Stomach (tissue), 4 donors: ENCODE data around the gene CDC25A.

Source experiments
- CTCF ChIP-seq, 7 experiments: fragments of 450-650 bp in 4 of 7; fragments of 200-600 bp in 3 of 7; sonication (generic) in 3 of 7; IDR thresholded peaks; one replicate each; pipeline ENCODE4 v1.5.1; 2016 to 2019; ENCODE audit warnings: antibody characterized with exemption in 7 of 7, control low read depth in 2 of 7, mild to moderate bottlenecking in 1 of 7
- EP300 ChIP-seq: sonication (generic); formaldehyde crosslinking; IDR thresholded peaks from one replicate; pipeline ENCODE4 v1.6.1; 2017; ENCODE audit warnings: antibody characterized with exemption
- POLR2A ChIP-seq, 4 donors: fragments of 450-650 bp; IDR thresholded peaks; one replicate each; pipeline ENCODE4 v1.6.1; 2016; ENCODE audit warnings: antibody characterized with exemption in 4 of 4, control low read depth in 2 of 4, mild to moderate bottlenecking in 1 of 4, moderate library complexity in 1 of 4
- POLR2AphosphoS5 ChIP-seq, 3 donors: sonication (generic); formaldehyde crosslinking; IDR thresholded peaks; one replicate each; pipeline ENCODE4 v1.6.1; 2016; ENCODE audit warnings: antibody characterized with exemption in 3 of 3

GRCh38 chr3:48141604-48142137 lies 46.5 kb downstream of the CDC25A start:
- TF ChIP-seq CTCF (IDR thresholded peaks at IDR 0.05), result no peak
- TF ChIP-seq POLR2AphosphoS5 (IDR thresholded peaks at IDR 0.05), result no peak
- TF ChIP-seq EP300, result no peak
- TF ChIP-seq POLR2A (IDR thresholded peaks at IDR 0.05), result no peak
